Activated B cell treated with CpG ODN at 0.5 μM for 24 hours (primary cell): ENCODE measurements around the gene SNRPA1. TPM values are rescaled to one million over a fixed set of nuclear protein-coding genes. Genes with fewer than 3 reads are reported as not detected.

ENCODE experiments used
- ATAC-seq: fragments of 200-7000 bp; cut with Tn5 transposase; one replicate; pipeline ENCODE4 v1.10.0; 2021; ENCODE audit warnings: low read depth, mild to moderate bottlenecking, moderate library complexity
- CTCF ChIA-PET: fragments of 350-600 bp; sonication (Branson Sonifier 250); formaldehyde crosslinking; loops from one replicate; lab custom pipeline; 2021; ENCODE audit warnings: antibody characterized with exemption; lab: Charles Lee
- POLR2A ChIA-PET: fragments of 350-600 bp; sonication (Branson Sonifier 250); formaldehyde crosslinking; loops from one replicate; lab custom pipeline; 2021; ENCODE audit warnings: antibody characterized with exemption; lab: Charles Lee
- DNase-seq: peaks from one replicate; pipeline ENCODE4 v3.0.0; 2022
- H3K27ac Mint-ChIP-seq: one replicate; pipeline ENCODE4 v1.8.0; 2020; ENCODE audit warnings: mixed read lengths
- H3K27me3 Mint-ChIP-seq: one replicate; pipeline ENCODE4 v1.8.0; 2021; ENCODE audit warnings: mixed read lengths
- H3K36me3 Mint-ChIP-seq: one replicate; pipeline ENCODE4 v1.8.0; 2021; ENCODE audit warnings: low read depth, mixed read lengths
- H3K4me1 Mint-ChIP-seq: one replicate; pipeline ENCODE4 v1.8.0; 2021; ENCODE audit warnings: mixed read lengths
- H3K4me3 Mint-ChIP-seq: one replicate; pipeline ENCODE4 v1.8.0; 2020; ENCODE audit warnings: mild to moderate bottlenecking, mixed read lengths
- H3K9me3 Mint-ChIP-seq: one replicate; pipeline ENCODE4 v1.8.0; 2020; ENCODE audit warnings: mixed read lengths
- CTCF ChIP-seq: fragments of 200-600 bp; IDR thresholded peaks from one replicate; pipeline ENCODE4 v1.8.0; 2022; ENCODE audit warnings: antibody characterized with exemption, mild to moderate bottlenecking
- intact Hi-C: fragments of 100-400 bp; cut with micrococcal nuclease; formaldehyde crosslinking; loops from one replicate; pipeline ENCODE4 v1.15.1; 2024
- total RNA-seq: library from RNA; stranded (reverse); gene quantifications from 2 replicates; pipeline ENCODE4 v1.2.3, GENCODE V29; 2022

The SNRPA1 gene
- total RNA-seq, 1 donor from 2014 or later: 122 TPM

GRCh38 chr15:101318839-101319238 lies 23.8 kb upstream of the SNRPA1 start:
- Mint-ChIP-seq H3K27ac (no peak overlapping the region), H3K4me1 (peaks cover 12% of the 10 kb centered on the region), H3K9me3 (no peaks in the 10 kb centered on the region), H3K36me3 (no peaks in the 10 kb centered on the region), H3K27me3 (peaks cover 31% of the 10 kb centered on the region), H3K4me3 (no peak overlapping the region)
- intact Hi-C loops: no loop called here
- no peak for ATAC-seq
- no peak for DNase-seq
- no peak for TF ChIP-seq CTCF
- ChIA-PET POLR2A (no interaction called here), CTCF (no interaction called here)

- CTCF ChIA-PET: no interaction called here
- Mint-ChIP-seq H3K27me3 (peaks cover 31% of the 10 kb centered on the region), H3K4me3 (no peak overlapping the region), H3K27ac (no peak overlapping the region), H3K9me3 (no peaks in the 10 kb centered on the region), H3K36me3 (no peaks in the 10 kb centered on the region), H3K4me1 (peaks cover 12% of the 10 kb centered on the region)
- intact Hi-C loops: no loop called here
- TF ChIP-seq CTCF: no peak
- DNase-seq: no peak
- no peak for ATAC-seq
- POLR2A ChIA-PET: no interaction called here
Observed at GRCh38 chr15:101318147-101318819, 23.2 kb upstream of the SNRPA1 start.

- H3K36me3 Mint-ChIP-seq: no peaks in the 10 kb centered on the region
- no peaks in the 10 kb centered on the region for H3K9me3 Mint-ChIP-seq
- intact Hi-C loops: no loop called here
- POLR2A ChIA-PET: no interaction called here
- peaks cover 12% of the 10 kb centered on the region for H3K4me1 Mint-ChIP-seq
- no peak for DNase-seq
- ATAC-seq: no peak
- no peak for TF ChIP-seq CTCF
- no peak overlapping the region for H3K27ac Mint-ChIP-seq
- H3K4me3 Mint-ChIP-seq: no peak overlapping the region
- CTCF ChIA-PET: no interaction called here
- peaks cover 28% of the 10 kb centered on the region for H3K27me3 Mint-ChIP-seq
Observed at GRCh38 chr15:101317336-101317872, 22.4 kb upstream of the SNRPA1 start.

- CTCF ChIA-PET: no interaction called here
- Mint-ChIP-seq H3K9me3 (no peaks in the 10 kb centered on the region), H3K4me1 (peaks cover 12% of the 10 kb centered on the region), H3K27ac (no peak overlapping the region), H3K4me3 (no peak overlapping the region), H3K27me3 (peaks cover 30% of the 10 kb centered on the region), H3K36me3 (no peaks in the 10 kb centered on the region)
- POLR2A ChIA-PET: no interaction called here
- no peak for TF ChIP-seq CTCF
- DNase-seq: no peak
- no peak for ATAC-seq
- intact Hi-C loops: no loop called here
Observed at GRCh38 chr15:101316529-101316928, 21.5 kb upstream of the SNRPA1 start.

GRCh38 chr15:101315736-101316135 lies 20.7 kb upstream of the SNRPA1 start:
- CTCF ChIA-PET: no interaction called here
- H3K4me3 Mint-ChIP-seq: no peak overlapping the region
- POLR2A ChIA-PET: no interaction called here
- TF ChIP-seq CTCF: no peak
- peaks cover 24% of the 10 kb centered on the region for H3K27me3 Mint-ChIP-seq
- H3K36me3 Mint-ChIP-seq: no peaks in the 10 kb centered on the region
- H3K9me3 Mint-ChIP-seq: no peaks in the 10 kb centered on the region
- no peak for ATAC-seq
- no peak for DNase-seq
- no peak overlapping the region for H3K27ac Mint-ChIP-seq
- intact Hi-C loops: no loop called here
- peaks cover 7% of the 10 kb centered on the region for H3K4me1 Mint-ChIP-seq
